Ecto neural progenitor cell (in vitro differentiated cells): ENCODE data around the gene NCR2.
"Not testable (repeated sequence)": the region's sequence is repeated elsewhere in the genome, so short reads cannot be mapped to it uniquely, and the experiment has no call there.

Experiments
- DNase-seq: peaks from one replicate; pipeline ENCODE4 v3.0.0-alpha.2; 2018; ENCODE audit warnings: low spot score

The NCR2 gene

GRCh38 chr6:41335296-41335695 lies at the start of gene NCR2:
Gene NCR2, plus strand, starts transcription at chr6:41335608. Its CDS starts 269 bp downstream, at chr6:41335877.
- DNase-seq = no peak

GRCh38 chr6:41286544-41287346 lies 48.7 kb upstream of the NCR2 start, which contains the start of gene TREM1:
Gene TREM1, minus strand, starts transcription at chr6:41286682. Its CDS starts 27 bp downstream, at chr6:41286655.
- DNase-seq = no peak

- no peak for DNase-seq
Observed at GRCh38 chr6:41288030-41288753, 47.2 kb upstream of the NCR2 start.

- DNase-seq = no peak
Observed at GRCh38 chr6:41288754-41289129, 46.7 kb upstream of the NCR2 start.

GRCh38 chr6:41289815-41290214 lies 45.6 kb upstream of the NCR2 start:
- no peak for DNase-seq

- no peak for DNase-seq
Observed at GRCh38 chr6:41291717-41292116, 43.7 kb upstream of the NCR2 start.

GRCh38 chr6:41294214-41294872 lies 41.1 kb upstream of the NCR2 start:
- DNase-seq = no peak

GRCh38 chr6:41297248-41297647 lies 38.2 kb upstream of the NCR2 start:
- DNase-seq = not testable (repeated sequence)

- no peak for DNase-seq
Observed at GRCh38 chr6:41298785-41299502, 36.5 kb upstream of the NCR2 start.

- DNase-seq = no peak
Observed at GRCh38 chr6:41302638-41303037, 32.8 kb upstream of the NCR2 start.

GRCh38 chr6:41306187-41306854 lies 29.1 kb upstream of the NCR2 start:
- DNase-seq = no peak

GRCh38 chr6:41315203-41315602 lies 20.2 kb upstream of the NCR2 start:
- no peak for DNase-seq

- no peak for DNase-seq
Observed at GRCh38 chr6:41315943-41316620, 19.3 kb upstream of the NCR2 start.

- no peak for DNase-seq
Observed at GRCh38 chr6:41318261-41318653, 17.2 kb upstream of the NCR2 start.

- peak; percentile 91 for DNase-seq
Observed at GRCh38 chr6:41318654-41319565, 16.5 kb upstream of the NCR2 start.

GRCh38 chr6:41321183-41321582 lies 14.2 kb upstream of the NCR2 start:
- DNase-seq = no peak

GRCh38 chr6:41325446-41326066 lies 9.9 kb upstream of the NCR2 start:
- DNase-seq = no peak

- no peak for DNase-seq
Observed at GRCh38 chr6:41326092-41326491, 9.3 kb upstream of the NCR2 start.

GRCh38 chr6:41327177-41327576 lies 8.2 kb upstream of the NCR2 start:
- no peak for DNase-seq
